Keratinocyte (primary cell): ENCODE measurements around the gene CD8B2.

ENCODE experiments used
- CTCF ChIP-seq, 3 experiments: IDR thresholded peaks in 1 of 3; conservative IDR thresholded peaks in 1 of 3; optimal IDR thresholded peaks in 1 of 3; 2 replicates in 2 of 3; 3 replicates in 1 of 3; pipeline versions ENCODE3 to v1.5.1; 2011; ENCODE audit warnings: low read length in 3 of 3, mild to moderate bottlenecking in 3 of 3, moderate library complexity in 2 of 3, control low read depth in 1 of 3, inconsistent platforms in 1 of 3; ENCODE audit not compliant: insufficient read depth in 2 of 3; ENCODE audit errors: extremely low read depth in 1 of 3
- EZH2 ChIP-seq: IDR thresholded peaks from one replicate; pipeline ENCODE4 v1.6.1; 2012; ENCODE audit warnings: inconsistent platforms, mild to moderate bottlenecking, low read length, moderate library complexity

GRCh38 chr2:106562268-106563186 is 75.4 kb downstream of the CD8B2 start:
- TF ChIP-seq CTCF (optimal IDR thresholded peaks at IDR 0.05 in 1 of 3, IDR thresholded peaks at IDR 0.05 in 1 of 3, conservative IDR thresholded peaks at IDR 0.05 in 1 of 3; ENCODE audit: extremely low read depth in 1 of 3, insufficient read depth in 2 of 3, low read length in 3 of 3) (peak; percentile 11 to 63 (median 16)), EZH2 (no peak)
